Measurements from ENCODE around the gene TRAF7.

- no peak for TF ChIP-seq FOXP2 (optimal IDR thresholded peaks at IDR 0.05; ENCODE audit: borderline replicate concordance, extremely low read depth, extremely low read length, insufficient read depth)
- TF ChIP-seq POLR2AphosphoS5 (IDR thresholded peaks at IDR 0.05; ENCODE audit: low read depth, low read length) = no peak
- TF ChIP-seq TAF1 (IDR thresholded peaks at IDR 0.05; ENCODE audit: borderline replicate concordance, insufficient read depth, low read length) = no peak
- no peak for TF ChIP-seq REST (IDR thresholded peaks at IDR 0.05; ENCODE audit: insufficient read depth in 1 of 2, low read depth in 2 of 2, low read length in 2 of 2)
- TF ChIP-seq SIN3A (IDR thresholded peaks at IDR 0.05; ENCODE audit: borderline replicate concordance, insufficient read depth, low read length) = no peak
Measured at GRCh38 chr16:2122429-2122828, 33.2 kb upstream of the TRAF7 start.

All from PFSK-1 (cell line).